ENCODE data around the gene TBC1D17. TPM values are rescaled to one million over a fixed set of nuclear protein-coding genes. Genes with fewer than 3 reads are reported as not detected.
"Not testable (repeated sequence)": the region's sequence is repeated elsewhere in the genome, so short reads cannot be mapped to it uniquely, and the experiment has no call there.

The TBC1D17 gene
- total RNA-seq, 2 donors from 2014 or later = 33.0 to 51.4 TPM

GRCh38 chr19:49923055-49924003 is 45.8 kb downstream of the TBC1D17 start:
- no peaks in the 10 kb centered on the region for H3K36me3 ChIP-seq
- intact Hi-C loops (cut with DNase I) = no loop called here
- no peak for DNase-seq (ENCODE audit: low spot score)
- H3K9me3 ChIP-seq = no peaks in the 10 kb centered on the region
- TF ChIP-seq POLR2A (IDR thresholded peaks at IDR 0.05) = no peak
- TF ChIP-seq POLR2AphosphoS5 (IDR thresholded peaks at IDR 0.05) = no peak
- TF ChIP-seq CTCF (IDR thresholded peaks at IDR 0.05) = no peak
- WGBS = 90% methylated on average over 31 of the region's 31 CpGs
- no peaks in the 10 kb centered on the region for H3K27me3 ChIP-seq (replicated peaks; ENCODE audit: insufficient read depth)
- no peak overlapping the region for H3K4me3 ChIP-seq
- no peak overlapping the region for H3K27ac ChIP-seq
- H3K4me1 ChIP-seq (replicated peaks) = peaks cover 8% of the 10 kb centered on the region

- no peak overlapping the region for H3K4me3 ChIP-seq
- TF ChIP-seq POLR2AphosphoS5 (IDR thresholded peaks at IDR 0.05) (no peak), CTCF (IDR thresholded peaks at IDR 0.05) (no peak), POLR2A (IDR thresholded peaks at IDR 0.05) (no peak)
- H3K27me3 ChIP-seq (replicated peaks; ENCODE audit: insufficient read depth) = no peaks in the 10 kb centered on the region
- WGBS = 78% methylated on average over 25 of the region's 25 CpGs
- no peak for DNase-seq (ENCODE audit: low spot score)
- intact Hi-C loops (cut with DNase I) = no loop called here
- H3K4me1 ChIP-seq (replicated peaks) = peaks cover 8% of the 10 kb centered on the region
- H3K36me3 ChIP-seq = no peaks in the 10 kb centered on the region
- no peaks in the 10 kb centered on the region for H3K9me3 ChIP-seq
- H3K27ac ChIP-seq = no peak overlapping the region
These were observed 46.7 kb downstream of the TBC1D17 start for GRCh38 chr19:49924004-49924880.

- H3K36me3 ChIP-seq; DNase-seq (ENCODE audit: low spot score); H3K9me3 ChIP-seq; H3K4me3 ChIP-seq; H3K27ac ChIP-seq; H3K27me3 ChIP-seq (replicated peaks; ENCODE audit: insufficient read depth); intact Hi-C loops (cut with DNase I); H3K4me1 ChIP-seq (replicated peaks): not testable (repeated sequence)
- 96% methylated on average over 13 of the region's 13 CpGs for WGBS
These were observed 47.3 kb downstream of the TBC1D17 start for GRCh38 chr19:49924881-49925210.

- peaks cover 12% of the 10 kb centered on the region for H3K4me1 ChIP-seq (replicated peaks)
- H3K4me3 ChIP-seq = no peak overlapping the region
- intact Hi-C loops (cut with DNase I) = no loop called here
- no peak overlapping the region for H3K27ac ChIP-seq
- H3K36me3 ChIP-seq = no peaks in the 10 kb centered on the region
- no peak for TF ChIP-seq POLR2A (IDR thresholded peaks at IDR 0.05)
- no peak for TF ChIP-seq POLR2AphosphoS5 (IDR thresholded peaks at IDR 0.05)
- no peak for TF ChIP-seq CTCF (IDR thresholded peaks at IDR 0.05)
- no peak for DNase-seq (ENCODE audit: low spot score)
- no peaks in the 10 kb centered on the region for H3K9me3 ChIP-seq
- 92% methylated on average over 5 of the region's 5 CpGs for WGBS
- H3K27me3 ChIP-seq (replicated peaks; ENCODE audit: insufficient read depth) = no peaks in the 10 kb centered on the region
These were observed 48.0 kb downstream of the TBC1D17 start for GRCh38 chr19:49925486-49925885.

- H3K27me3 ChIP-seq (replicated peaks; ENCODE audit: insufficient read depth) = no peaks in the 10 kb centered on the region
- peaks cover 12% of the 10 kb centered on the region for H3K4me1 ChIP-seq (replicated peaks)
- intact Hi-C loops (cut with DNase I) = no loop called here
- no peak overlapping the region for H3K4me3 ChIP-seq
- no peaks in the 10 kb centered on the region for H3K9me3 ChIP-seq
- TF ChIP-seq CTCF (IDR thresholded peaks at IDR 0.05) (no peak), POLR2A (IDR thresholded peaks at IDR 0.05) (no peak), POLR2AphosphoS5 (IDR thresholded peaks at IDR 0.05) (no peak)
- 89% methylated on average over 10 of the region's 10 CpGs for WGBS
- DNase-seq (ENCODE audit: low spot score) = no peak
- no peaks in the 10 kb centered on the region for H3K36me3 ChIP-seq
- no peak overlapping the region for H3K27ac ChIP-seq
These were observed 49.0 kb downstream of the TBC1D17 start for GRCh38 chr19:49926515-49926914.
